Adrenal gland (tissue), 5 donors: ENCODE measurements around the gene LRCH2.

ENCODE experiments used
- POLR2A ChIP-seq, 2 donors: fragments of 450-650 bp; IDR thresholded peaks; one replicate each; pipeline ENCODE4 v1.6.1; 2017; ENCODE audit warnings: antibody characterized with exemption in 2 of 2, mild to moderate bottlenecking in 2 of 2, moderate library complexity in 1 of 2
- TF ChIP-seq, protein P1 (sequence below), 6 experiments: fragments of 450-650 bp in 4 of 6; fragments of 200-600 bp in 2 of 6; sonication (generic) in 1 of 6; IDR thresholded peaks; 1 replicate in 5 of 6; 2 replicates in 1 of 6; pipeline versions ENCODE4 v1.5.1 to v1.8.0; 2016 to 2021; ENCODE audit warnings: antibody characterized with exemption in 6 of 6, mild to moderate bottlenecking in 2 of 6, moderate library complexity in 1 of 6
- donor health status: DM: no; HTN: no; CAD: no.

DNA sequence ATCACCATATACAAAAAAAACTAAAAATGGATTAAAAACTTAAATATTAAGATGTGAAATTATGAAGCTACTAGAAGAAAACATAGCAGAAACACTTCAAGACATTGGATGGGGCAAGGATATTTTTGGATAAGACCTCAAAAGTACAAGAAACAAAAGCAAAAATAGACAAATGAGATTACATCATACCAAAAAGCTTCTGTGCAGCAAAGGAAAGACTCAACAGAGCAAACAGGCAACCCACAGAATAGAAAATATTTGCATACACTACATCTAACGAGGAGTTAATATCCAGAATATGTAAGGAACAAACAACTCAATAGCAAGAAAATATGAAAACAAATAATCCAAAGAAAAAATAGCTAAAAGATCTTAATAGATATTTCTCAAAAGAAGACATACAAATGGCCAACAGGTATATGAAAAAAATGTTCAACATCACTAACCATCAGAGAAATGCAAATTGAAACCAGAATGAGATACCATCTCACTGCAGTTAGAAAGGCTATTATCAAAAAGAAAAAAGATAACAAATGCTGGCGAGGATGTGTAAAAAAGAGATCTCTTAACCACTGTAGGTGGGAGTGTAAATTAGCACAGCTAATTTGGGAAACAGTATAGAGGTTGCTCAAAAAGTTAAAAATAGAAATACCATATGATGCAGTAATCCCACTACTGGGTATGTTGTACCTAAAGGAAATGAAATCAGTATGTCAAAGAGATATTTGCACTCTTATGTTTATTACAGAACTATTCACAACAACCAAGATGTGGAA, 17.8 kb upstream of the LRCH2 start:
- TF ChIP-seq, protein P1, sequence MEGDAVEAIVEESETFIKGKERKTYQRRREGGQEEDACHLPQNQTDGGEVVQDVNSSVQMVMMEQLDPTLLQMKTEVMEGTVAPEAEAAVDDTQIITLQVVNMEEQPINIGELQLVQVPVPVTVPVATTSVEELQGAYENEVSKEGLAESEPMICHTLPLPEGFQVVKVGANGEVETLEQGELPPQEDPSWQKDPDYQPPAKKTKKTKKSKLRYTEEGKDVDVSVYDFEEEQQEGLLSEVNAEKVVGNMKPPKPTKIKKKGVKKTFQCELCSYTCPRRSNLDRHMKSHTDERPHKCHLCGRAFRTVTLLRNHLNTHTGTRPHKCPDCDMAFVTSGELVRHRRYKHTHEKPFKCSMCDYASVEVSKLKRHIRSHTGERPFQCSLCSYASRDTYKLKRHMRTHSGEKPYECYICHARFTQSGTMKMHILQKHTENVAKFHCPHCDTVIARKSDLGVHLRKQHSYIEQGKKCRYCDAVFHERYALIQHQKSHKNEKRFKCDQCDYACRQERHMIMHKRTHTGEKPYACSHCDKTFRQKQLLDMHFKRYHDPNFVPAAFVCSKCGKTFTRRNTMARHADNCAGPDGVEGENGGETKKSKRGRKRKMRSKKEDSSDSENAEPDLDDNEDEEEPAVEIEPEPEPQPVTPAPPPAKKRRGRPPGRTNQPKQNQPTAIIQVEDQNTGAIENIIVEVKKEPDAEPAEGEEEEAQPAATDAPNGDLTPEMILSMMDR (IDR thresholded peaks at IDR 0.05) = no peak
- TF ChIP-seq POLR2A (IDR thresholded peaks at IDR 0.05) = no peak
